ENCODE results near the gene HHEX.

- TF ChIP-seq CTCF (IDR thresholded peaks at IDR 0.05) (no peak), POLR2A (IDR thresholded peaks at IDR 0.05) (no peak)
Observed at GRCh38 chr10:92692080-92692671, 2.4 kb downstream of the HHEX start.

Data from testis (tissue), 2 donors.